HG02840 (cell line): ENCODE results near the gene NR1D1.
A peak's percentile ranks its signal among the peaks of the same experiment; 100 is the strongest.

Experiments
- ATAC-seq: cut with Tn5 transposase; IDR thresholded peaks from one replicate; pipeline ENCODE4 v1.9.1; 2021; ENCODE audit warnings: mild to moderate bottlenecking, moderate library complexity, moderate number of reproducible peaks; ENCODE audit not compliant: unreplicated experiment, low FRiP score

Gene NR1D1

GRCh38 chr17:40064971-40065768 is 35.2 kb downstream of the NR1D1 start:
- ATAC-seq, result no peak

GRCh38 chr17:40063901-40064531 is 36.4 kb downstream of the NR1D1 start:
- ATAC-seq, result no peak

DNA sequence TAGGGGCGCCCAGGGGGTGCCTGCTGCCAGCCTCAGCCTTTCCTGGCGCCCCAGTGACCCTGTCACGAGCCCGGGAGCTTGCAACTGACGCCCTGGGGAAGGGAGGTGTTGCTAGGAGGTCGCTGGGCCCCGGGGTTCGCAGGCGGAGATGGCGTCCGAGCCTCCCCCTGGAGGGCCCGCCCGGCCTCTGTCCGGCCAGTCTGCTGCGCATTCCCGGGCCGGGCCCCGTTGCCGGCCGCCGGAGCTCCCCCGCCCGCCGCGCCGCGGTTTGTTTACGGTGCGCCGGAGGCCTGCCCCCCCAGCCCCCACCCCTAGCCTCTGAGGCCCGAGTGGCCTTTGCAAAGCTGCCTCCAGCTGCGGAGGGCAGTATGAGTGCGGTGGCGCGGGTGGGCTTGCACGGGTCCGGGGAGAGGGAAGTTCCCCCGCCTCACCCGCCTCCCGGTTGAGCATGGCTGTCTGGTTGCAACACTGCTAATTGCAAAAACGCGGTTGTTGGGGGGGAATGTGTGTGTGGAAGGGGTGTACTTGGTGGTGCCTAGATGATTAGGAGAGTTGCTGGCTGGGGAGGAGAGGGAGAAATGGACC is 37.1 kb downstream of the NR1D1 start:
- no peak for ATAC-seq

DNA sequence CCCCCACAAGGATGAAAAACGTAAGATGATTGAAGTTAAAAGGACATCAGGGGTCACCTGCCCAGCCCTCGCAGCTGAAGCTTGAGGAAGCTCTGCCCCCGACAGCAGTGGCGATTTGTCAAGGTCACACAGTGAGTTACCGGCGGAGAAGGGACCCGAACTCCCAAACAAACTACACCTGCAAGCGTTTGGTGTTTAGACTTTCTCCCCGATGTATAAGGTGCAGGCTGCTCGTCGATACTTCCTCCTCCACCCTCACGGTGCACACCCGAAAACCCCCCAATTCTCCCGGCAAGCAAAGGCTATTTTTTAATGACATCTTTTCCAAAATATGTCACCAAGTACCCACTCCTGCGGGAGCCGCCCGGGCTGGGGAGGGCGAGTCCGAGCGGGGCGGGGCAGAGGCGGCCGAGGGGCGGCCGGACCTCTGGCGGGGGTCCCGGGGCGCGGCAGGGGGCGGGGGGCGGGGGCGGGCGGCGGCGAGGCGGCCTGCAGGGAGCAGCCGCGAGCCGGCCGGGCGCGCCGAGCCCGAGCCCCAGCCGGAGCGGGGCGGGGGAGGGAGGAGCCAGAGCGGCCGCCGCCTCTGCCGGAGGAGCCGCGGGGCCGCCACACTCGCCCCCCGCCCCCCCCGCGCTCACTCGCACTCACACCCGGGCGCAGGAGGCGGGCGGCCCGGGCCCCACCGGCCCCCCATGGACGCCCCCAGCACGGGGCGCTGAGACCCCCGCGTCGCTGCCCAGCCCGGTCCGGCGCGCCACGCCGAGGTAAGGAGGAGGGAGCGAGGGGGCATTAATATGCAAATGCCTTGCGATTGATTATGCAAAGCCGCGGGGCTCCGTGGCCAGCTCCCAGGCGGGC is 37.8 kb downstream of the NR1D1 start, which contains the start of gene THRA:
THRA (plus strand) TSS at position 637 of the 858 bp plus-strand sequence. CDS start 11,524 bp downstream, outside the sequence.
- peak; percentile 62 for ATAC-seq

DNA sequence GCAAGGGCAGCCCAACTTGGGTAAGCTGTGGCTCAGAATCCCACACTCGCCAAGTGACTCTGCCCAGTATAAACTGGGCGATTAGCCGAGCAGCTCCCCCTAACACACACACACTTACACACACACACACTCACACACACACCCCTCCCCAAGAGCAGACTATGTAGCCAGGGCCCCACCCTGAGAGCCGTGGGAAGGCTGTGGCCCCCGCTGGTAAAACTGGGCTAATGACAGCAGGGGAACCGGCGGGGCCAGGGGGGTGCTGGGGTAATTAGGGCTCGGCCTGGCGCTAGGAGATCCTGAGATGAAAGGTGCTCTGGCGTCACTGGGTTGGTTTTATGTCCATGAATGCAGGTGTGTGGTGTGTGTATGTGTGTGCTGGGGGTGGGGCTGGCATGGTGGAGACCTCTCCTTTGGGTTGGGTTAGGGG is 38.8 kb downstream of the NR1D1 start:
- no peak for ATAC-seq

- ATAC-seq, result no peak
These were observed 39.3 kb downstream of the NR1D1 start for GRCh38 chr17:40060887-40061608.

GRCh38 chr17:40059729-40060475 is 40.5 kb downstream of the NR1D1 start:
- no peak for ATAC-seq

DNA sequence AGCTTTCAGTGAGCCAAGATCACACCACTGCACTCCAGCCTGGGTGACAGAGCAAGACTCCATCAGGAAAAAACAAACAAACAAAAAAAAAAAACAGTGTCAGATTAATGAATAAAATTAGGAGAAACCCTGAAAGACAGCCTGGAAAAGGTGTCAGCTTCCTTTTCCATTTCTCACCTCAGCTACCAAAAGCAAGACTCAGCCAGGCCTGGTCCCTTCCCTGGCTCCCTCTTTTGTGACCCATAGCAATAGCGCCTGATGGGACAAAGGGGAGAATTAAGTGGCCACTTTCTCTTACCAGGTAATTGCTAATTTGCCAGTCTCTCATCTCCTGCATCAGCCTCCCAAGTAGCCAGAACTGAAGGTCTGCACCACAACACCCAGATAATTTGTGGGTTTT is 41.5 kb downstream of the NR1D1 start:
- ATAC-seq, result no peak

DNA sequence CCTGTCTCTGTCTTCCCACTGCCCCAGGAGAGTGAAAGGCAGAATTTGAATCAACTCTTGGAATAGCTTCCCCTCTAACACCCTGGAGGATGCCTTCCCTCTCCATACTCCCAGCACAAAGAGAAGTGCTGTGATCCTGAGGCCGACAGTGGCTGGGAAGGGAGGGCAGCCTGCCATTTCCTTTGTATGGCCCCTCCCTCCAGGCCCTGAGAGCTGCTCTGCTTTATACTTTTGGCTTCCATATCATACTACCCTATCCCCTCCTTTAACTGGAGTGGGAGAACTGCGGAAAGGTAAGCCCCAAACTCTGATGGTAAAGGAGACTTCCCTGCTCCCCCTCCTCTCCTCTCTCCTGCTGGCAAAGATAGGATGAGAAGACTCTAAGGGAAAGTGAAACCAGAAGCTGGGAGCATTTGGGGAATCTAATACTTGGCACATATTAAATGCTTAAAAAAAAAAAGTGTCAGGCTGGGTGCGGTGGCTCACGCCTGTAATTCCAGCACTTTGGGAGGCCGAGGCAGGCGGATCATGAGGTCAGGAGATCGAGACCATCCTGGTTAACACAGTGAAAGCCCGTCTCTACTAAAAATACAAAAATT is 42.1 kb downstream of the NR1D1 start:
- ATAC-seq, result no peak

DNA sequence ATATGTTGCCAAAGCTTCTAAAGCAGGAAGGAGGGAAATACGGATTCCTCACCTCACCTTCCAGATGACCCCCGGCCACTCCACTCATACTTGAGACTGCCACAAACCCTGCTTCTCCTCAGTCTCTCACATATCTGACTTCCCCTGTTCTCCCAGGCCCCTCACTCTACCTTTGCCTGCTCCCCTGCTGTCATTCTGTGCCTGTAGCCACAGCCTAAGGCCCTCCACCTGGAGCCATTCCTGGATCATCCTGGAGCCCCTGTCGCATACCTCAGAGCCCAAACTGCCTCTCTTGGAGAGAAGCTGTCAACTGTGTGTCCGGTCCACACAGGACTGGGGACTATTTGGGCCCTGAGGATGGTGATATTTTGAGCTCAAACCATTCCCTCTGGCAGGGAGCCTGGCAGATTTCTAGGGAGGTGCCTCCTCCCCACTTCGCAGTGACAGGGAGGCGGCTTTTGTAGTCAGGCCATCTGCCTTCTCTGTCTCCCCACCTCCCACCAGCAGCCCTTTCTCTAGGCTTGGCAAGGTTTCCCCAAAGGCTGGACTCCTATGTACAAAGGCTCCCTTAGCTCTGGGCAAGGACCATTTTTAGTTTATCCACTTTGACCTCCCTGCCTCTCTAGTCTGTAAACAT is 43.9 kb downstream of the NR1D1 start:
- ATAC-seq, result no peak
